ENCODE measurements around the gene MT1M.
A peak's percentile ranks its signal among the peaks of the same experiment; 100 is the strongest.
"Not testable (repeated sequence)": the region's sequence is repeated elsewhere in the genome, so short reads cannot be mapped to it uniquely, and the experiment has no call there.

Gene MT1M

GRCh38 chr16:56632156-56632847 lies at the start of gene MT1M:
MT1M (plus strand) TSS chr16:56632659; CDS start chr16:56632732, 73 bp downstream.
- DNase-seq (ENCODE audit: low spot score) = peak; percentile 55

GRCh38 chr16:56582911-56583310 lies 49.5 kb upstream of the MT1M start:
- not testable (repeated sequence) for DNase-seq (ENCODE audit: low spot score)

DNA sequence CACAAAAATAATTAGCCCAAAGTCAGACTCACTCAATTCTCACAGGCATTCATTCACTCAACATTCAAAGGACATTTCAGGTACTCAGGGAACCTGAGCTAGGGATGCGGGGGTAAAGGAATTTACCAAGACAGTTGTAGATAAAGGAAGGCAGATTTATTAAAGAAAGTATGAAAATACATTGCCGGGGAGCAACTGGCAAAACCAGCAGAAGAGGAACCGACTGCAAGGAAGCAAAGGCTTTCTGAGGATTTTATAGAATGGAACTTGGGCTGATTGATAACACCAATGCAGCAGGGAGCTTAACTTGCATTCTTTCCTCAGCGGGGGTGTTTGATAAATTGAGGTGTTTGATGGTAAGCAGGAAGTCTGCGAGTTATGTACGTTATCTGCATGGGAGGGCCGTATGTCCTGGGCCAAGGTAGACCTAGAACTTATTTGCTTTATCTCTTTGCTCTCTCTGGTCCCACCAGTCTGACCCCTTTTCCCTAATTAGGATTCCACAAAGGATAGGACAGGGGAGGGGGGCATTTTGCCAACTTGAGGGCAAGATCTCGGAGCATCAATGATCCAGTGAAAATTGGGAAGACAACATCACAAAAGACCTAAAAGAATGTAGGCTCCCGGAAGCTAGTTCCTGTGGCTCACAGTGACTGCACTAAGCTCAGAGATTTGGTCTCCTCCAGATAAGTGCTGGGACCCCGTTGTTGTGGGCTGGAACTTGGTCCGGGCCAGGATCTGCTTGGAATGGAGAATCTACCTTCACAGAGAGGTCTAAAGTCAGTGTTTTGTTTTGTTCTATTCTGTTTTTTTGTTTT lies 48.9 kb upstream of the MT1M start:
- no peak for DNase-seq (ENCODE audit: low spot score)

DNA sequence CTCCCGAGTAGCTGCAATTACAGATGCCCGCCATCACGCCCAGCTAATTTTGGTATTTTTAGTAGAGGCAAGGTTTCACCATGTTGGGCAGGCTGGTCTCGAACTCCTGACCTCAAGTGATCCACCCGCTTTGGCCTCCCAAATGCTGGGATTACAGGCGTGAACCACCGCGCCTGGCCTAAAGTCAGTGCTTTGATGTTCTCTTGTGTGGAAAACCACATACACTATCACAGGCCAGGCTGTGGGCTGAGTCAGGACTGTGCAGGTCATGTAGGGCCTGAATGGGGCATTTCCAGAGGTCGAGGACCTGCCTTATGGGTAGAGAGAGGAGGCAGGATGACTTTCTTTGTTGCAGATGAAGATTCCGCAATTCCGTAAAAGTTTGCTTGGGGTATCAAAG lies 48.2 kb upstream of the MT1M start:
- DNase-seq (ENCODE audit: low spot score) = no peak

DNA sequence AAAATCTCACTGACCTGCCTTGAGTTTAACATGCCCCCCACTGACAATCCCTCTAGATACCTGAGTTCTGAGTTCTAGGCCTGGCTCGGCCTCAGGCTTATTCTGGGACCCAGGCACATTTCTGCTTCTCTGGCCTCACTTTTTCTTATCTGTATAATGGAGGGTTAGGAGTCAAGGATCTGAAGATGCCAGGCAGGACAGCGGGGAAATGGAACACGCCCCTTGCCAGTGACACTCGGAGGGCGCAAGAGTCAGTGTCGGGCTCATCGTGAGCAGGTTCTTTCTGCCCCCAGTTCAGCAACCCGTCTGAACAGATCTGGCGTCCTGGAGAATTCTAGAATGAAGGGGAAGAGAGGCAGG lies 43.7 kb upstream of the MT1M start:
- DNase-seq (ENCODE audit: low spot score) = no peak

- DNase-seq (ENCODE audit: low spot score) = no peak
Observed at GRCh38 chr16:56589141-56590039, 43.1 kb upstream of the MT1M start, which contains the start of gene MT3. MT3 (plus strand) TSS chr16:56589528; CDS start chr16:56589591, 63 bp downstream.

DNA sequence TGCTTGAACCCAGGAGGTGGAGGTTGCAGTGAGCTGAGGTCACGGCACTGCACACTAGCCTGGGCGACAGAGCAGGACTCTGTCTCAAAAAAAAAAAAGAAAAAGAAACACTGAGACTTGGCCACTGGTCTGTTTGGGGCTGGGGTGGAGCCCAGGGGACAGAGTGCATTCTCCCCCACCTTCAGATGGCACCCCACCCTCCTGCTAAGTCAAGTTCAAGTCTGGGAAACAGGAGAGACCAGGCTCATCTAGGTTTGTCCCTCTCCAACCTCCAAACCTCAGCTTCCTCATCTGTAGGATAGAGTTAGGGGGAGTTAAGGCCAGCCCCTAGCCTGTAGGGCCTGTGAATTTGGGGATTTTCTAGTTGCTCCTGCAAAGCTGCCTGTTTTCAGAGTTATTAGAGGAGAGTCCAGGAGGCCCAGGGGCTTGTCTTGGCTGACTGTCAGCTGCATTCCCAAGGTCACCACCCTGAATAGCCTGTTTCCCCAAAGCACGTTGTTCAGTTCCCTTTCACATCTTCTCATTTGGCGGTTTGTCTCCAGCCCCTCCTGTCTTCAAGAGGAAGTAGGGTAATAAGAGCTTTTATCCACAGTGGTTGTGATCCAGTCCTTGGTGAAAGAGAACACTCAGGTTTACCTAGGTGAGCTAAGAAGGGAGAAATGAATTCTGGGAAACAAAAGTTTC lies 40.9 kb upstream of the MT1M start:
- no peak for DNase-seq (ENCODE audit: low spot score)

- no peak for DNase-seq (ENCODE audit: low spot score)
Observed at GRCh38 chr16:56593573-56594291, 38.7 kb upstream of the MT1M start.

DNA sequence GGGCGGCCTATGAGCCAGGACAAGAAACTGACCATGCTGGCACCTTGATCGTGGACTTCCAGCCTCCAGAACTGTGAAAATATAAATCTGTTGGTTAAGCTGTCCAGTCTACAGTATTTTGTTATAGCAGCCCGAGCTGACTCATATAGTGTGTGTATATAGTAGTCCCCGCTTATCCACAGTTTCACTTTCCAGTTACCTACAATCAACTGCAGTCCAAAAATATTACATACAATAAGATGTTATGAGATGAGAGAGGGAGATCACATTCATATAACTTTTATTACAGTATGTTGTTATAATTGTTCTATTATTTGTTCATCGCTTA lies 38.2 kb upstream of the MT1M start:
- no peak for DNase-seq (ENCODE audit: low spot score)

DNA sequence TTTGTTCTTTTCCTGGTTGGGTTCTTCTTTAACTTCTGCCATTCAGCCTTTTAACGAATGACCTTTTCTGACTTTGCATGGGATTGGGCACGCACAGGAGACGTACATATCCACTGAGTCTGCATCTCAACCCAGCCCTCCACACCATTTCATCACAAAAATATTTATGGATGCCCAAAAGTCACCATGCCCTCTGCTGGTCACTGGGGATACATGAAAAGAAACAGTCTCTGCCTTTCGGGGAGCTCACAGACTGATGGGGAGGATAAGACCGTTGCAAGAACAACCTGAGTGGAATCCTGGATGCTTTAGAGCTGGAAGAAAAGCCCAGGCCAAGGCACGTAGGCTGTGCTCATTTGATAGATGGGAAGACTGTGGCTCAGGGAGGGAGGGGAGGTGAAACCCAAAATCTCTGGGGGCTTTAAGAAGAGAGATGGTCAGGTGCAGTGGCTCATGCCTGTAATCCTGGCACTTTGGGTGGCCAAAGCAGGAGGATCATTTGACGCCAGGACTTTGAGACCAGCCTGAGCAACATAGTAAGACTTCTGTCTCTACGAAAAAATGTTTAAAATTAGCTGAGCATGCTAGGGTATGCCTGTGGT lies 32.0 kb upstream of the MT1M start:
- no peak for DNase-seq (ENCODE audit: low spot score)

DNA sequence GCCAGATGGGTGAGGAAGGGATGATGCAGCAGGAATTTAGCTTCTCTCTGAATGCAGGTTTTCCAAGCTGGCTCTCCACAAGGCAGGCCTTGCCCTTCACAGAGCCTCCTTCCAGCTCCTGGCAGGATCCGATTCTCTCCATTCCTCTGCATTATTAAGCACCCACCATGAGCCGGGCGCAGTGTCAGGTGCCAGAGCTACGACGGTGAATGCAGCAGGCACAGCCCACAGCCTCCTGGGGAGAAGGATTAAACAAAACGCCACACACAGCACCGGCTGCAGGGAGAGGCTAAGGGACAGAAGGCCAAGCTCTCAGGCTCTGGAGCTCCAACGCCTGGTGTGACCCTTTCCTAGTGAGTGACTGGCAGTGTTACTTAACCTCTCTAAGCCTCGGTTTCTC lies 31.1 kb upstream of the MT1M start:
- no peak for DNase-seq (ENCODE audit: low spot score)

GRCh38 chr16:56603589-56603988 lies 28.9 kb upstream of the MT1M start:
- DNase-seq (ENCODE audit: low spot score) = no peak

DNA sequence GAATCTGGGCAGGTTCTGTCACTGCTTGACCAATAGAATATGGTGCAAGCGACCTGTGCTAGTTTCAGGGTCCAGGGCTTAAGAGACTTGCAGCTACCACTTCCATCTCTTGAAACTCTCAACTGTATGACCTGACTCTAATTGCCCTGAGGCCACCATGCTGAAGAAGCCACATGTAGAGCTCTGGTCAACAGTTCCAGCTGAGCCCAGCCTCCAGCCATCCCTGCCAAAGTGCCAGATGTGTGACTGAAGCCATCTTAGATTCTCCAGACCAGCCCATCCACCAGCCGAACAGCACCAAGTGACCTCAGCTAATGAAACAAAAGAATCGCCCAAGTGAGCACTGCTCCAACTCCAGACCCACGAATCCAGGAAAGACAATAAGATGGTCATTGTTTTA lies 27.5 kb upstream of the MT1M start:
- no peak for DNase-seq (ENCODE audit: low spot score)

- no peak for DNase-seq (ENCODE audit: low spot score)
Observed at GRCh38 chr16:56605475-56605874, 27.0 kb upstream of the MT1M start.

- DNase-seq (ENCODE audit: low spot score) = no peak
Observed at GRCh38 chr16:56606071-56606475, 26.4 kb upstream of the MT1M start.

DNA sequence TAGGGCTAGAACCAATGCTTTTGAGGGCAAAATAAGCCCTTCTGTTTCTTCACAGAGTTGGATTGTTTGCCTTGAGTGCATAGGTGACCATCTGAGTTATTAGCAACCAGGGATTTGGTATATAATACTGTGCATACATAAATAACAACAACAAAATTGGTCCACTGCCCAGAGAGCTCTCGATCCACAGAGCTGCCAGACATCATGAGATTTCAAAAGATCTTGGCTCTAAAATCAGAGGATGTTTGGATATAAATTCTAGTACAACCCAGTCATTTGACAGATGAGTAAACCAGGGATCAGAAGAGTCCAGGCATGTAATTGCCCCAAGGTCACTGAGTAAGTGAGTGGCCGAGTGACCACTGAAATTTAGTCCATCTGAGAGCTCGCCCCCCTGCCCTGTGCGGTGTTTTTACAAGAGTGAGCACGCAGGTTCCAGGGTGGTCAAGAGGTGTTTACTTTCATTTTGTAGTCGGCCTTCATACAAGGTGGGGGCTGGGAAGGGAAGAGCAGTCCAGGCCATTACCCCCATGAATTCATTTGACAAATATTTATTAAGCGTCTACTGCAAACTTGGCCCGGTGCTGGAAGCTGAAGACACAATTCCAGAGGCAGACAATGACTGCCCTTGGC lies 25.9 kb upstream of the MT1M start:
- DNase-seq (ENCODE audit: low spot score) = no peak

DNA sequence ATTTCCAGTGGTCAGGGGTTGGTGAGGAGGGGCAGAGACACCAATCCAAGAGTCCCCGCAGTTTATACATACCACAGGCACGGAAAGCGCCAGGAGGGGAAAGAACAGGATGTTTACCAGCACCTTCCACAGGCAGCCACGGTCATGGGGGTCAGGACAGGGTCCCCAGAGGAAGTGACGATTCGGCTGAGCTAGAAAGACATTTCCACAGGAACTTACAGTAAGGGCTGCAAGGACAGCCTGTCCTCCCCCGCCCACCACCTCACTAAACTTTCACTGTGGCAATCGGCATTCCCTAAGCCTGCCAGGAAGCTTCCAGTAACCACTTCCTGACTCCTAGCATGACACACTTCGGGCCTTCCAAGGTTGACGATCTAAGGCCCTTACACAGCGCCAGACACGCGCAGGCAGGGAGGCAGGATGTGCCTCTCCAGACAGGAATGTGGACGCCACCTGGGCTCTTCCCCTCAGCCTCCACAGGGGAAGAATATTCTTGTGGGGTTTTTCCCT lies 25.3 kb upstream of the MT1M start:
- no peak for DNase-seq (ENCODE audit: low spot score)

DNA sequence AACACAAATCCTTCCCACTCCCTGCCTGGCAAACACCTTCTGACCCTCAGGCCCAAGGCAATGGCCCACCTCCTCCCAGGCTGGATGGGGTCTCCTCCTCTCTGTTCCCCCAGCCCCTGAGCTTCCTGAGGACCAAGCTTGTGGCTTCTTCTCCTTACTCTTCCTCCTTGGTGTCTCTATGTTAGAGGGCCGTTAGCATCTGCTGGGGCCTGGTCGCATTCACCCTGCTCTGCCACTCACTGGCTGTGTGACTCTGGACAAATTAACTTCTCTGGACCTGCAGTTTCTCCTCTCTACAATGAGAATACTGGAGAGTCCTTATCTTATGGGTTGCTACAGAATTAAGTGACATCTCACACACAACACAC lies 24.8 kb upstream of the MT1M start:
- DNase-seq (ENCODE audit: low spot score) = no peak

DNA sequence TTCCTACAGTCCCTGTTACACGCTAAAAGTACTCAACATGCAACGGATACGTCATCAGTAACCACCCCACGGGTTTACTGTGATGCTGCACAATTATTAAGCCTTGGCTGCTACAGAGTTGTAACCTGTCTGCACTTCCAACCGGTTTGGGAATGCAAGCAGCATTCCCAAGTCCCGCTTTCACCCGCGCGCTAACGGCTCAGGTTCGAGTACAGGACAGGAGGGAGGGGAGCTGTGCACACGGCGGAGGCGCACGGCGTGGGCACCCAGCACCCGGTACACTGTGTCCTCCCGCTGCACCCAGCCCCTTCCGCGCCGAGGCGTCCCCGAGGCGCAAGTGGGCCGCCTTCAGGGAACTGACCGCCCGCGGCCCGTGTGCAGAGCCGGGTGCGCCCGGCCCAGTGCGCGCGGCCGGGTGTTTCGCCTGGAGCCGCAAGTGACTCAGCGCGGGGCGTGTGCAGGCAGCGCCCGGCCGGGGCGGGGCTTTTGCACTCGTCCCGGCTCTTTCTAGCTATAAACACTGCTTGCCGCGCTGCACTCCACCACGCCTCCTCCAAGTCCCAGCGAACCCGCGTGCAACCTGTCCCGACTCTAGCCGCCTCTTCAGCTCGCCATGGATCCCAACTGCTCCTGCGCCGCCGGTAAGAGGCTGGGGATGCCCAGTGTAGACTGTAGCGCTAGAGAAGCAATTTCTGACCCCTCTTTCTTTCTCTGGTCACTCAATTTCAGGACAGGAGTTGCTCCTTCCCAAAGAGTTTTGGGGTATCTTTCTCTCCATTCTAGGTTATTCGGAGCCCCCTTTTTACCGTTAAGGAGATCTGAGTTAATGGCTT lies 24.2 kb upstream of the MT1M start, which contains the start of gene MT2A:
Gene MT2A (plus strand): TSS at position 542 of the 833 bp plus-strand sequence. CDS start 72 bp downstream, at position 614.
- DNase-seq (ENCODE audit: low spot score) = peak; percentile 91

All from ecto neural progenitor cell (in vitro differentiated cells).